ENCODE measurements around the gene ZNF436.
"Not testable (repeated sequence)": the region's sequence is repeated elsewhere in the genome, so short reads cannot be mapped to it uniquely, and the experiment has no call there.

ZNF436 gene

DNA sequence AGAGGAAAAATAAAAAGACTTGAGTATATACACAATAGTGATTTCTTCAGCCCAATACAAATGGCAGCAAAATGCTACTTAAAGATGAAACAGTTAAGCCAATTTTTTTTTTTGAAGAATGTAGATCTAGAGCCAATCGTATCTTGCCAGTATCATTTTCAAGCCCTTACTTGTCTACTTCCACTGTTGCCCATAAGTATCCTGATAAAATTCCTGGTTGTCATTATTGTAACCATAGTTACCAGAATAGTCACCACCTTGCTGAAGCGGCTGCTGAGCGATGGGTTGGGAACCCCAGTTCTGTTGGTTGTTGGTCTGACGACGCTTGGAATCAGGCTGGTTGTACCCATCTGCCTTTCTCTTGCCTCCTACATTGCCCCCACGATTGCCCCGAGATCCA, 59.4 kb downstream of the ZNF436 start:
- DNase-seq (ENCODE audit: low read depth in 3 of 3), result not testable (repeated sequence)

Measured in stimulated activated CD4-positive, alpha-beta T cell treated with anti-CD3 and anti-CD28 coated beads, TNF-alpha, amount 100 ng/mL, for 4 hours (primary cell).